Smooth muscle cell (in vitro differentiated cells): ENCODE measurements around the gene ADAMTS2. TPM values are rescaled to one million over a fixed set of nuclear protein-coding genes. Genes with fewer than 3 reads are reported as not detected.

Source experiments
- DNase-seq: peaks from one replicate; lab custom pipeline; 2025; ENCODE audit not compliant: unreplicated experiment; lab: John Stamatoyannopoulos, UW
- H2AFZ ChIP-seq: fragments of 200-600 bp; sonication (generic); 2 replicates; pipeline ENCODE4 v1.6.0; 2016; ENCODE audit warnings: antibody characterized with exemption, low read depth, mild to moderate bottlenecking
- H3F3A ChIP-seq: fragments of 200-600 bp; sonication (generic); 2 replicates; pipeline ENCODE4 v1.6.0; 2017; ENCODE audit warnings: antibody characterized with exemption, low read depth
- H3K27ac ChIP-seq: fragments of 200-600 bp; sonication (generic); 2 replicates; pipeline ENCODE4 v1.5.1; 2016; ENCODE audit warnings: low read depth, mild to moderate bottlenecking
- H3K27me3 ChIP-seq: fragments of 200-600 bp; sonication (generic); 2 replicates; pipeline ENCODE4 v1.6.1; 2016; ENCODE audit warnings: low read depth, mild to moderate bottlenecking
- H3K36me3 ChIP-seq: fragments of 200-600 bp; sonication (generic); 2 replicates; pipeline ENCODE4 v1.5.1; 2016; ENCODE audit warnings: low read depth
- H3K4me1 ChIP-seq: fragments of 200-600 bp; sonication (generic); 2 replicates; pipeline ENCODE4 v1.5.1; 2016; ENCODE audit warnings: low read depth
- H3K4me2 ChIP-seq: fragments of 200-600 bp; sonication (generic); 2 replicates; pipeline ENCODE4 v1.6.0; 2016; ENCODE audit warnings: mild to moderate bottlenecking
- H3K4me3 ChIP-seq: fragments of 200-600 bp; sonication (generic); 2 replicates; pipeline ENCODE4 v1.5.1; 2016; ENCODE audit warnings: mild to moderate bottlenecking
- H3K79me2 ChIP-seq: fragments of 200-600 bp; sonication (generic); 2 replicates; pipeline ENCODE4 v1.6.0; 2016; ENCODE audit warnings: low read depth, mild to moderate bottlenecking
- H3K9ac ChIP-seq: fragments of 200-600 bp; sonication (generic); 2 replicates; pipeline ENCODE4 v1.6.0; 2016; ENCODE audit warnings: low read depth
- H3K9me3 ChIP-seq: fragments of 200-600 bp; sonication (generic); replicated peaks from 2 replicates; pipeline ENCODE4 v1.5.1; 2016; ENCODE audit warnings: low read depth
- H4K20me1 ChIP-seq: fragments of 200-600 bp; sonication (generic); 2 replicates; pipeline ENCODE4 v1.6.0; 2016; ENCODE audit warnings: low read depth
- WGBS: methylation state at CpG from one replicate; pipeline ENCODE4 v1.1.7; 2016; ENCODE audit warnings: low lambda C conversion rate; 5-methylcytosine and 5-hydroxymethylcytosine counted together
- polyA plus RNA-seq: library from polyadenylated mRNA; unstranded; fragments of >200 nt; fragmentation: Nextera tagmentation; extraction: Ambion mirVana; gene quantifications from 2 replicates; pipeline ENCODE4 v1.2.1, GENCODE V29; 2016
- total RNA-seq: library from RNA; depleted of rRNA; stranded (reverse); fragments of >200 nt; gene quantifications from 2 replicates; pipeline ENCODE4 v1.2.3, GENCODE V29; 2014
- TF ChIP-seq, protein P1 (sequence below): fragments of 200-600 bp; sonication (generic); IDR thresholded peaks from 2 replicates; pipeline ENCODE4 v1.5.1; 2017; ENCODE audit warnings: borderline replicate concordance, mild to moderate bottlenecking, antibody characterized with exemption; ENCODE audit not compliant: insufficient read depth, poor library complexity, severe bottlenecking

The ADAMTS2 gene
- total and polyA plus RNA-seq, 2 experiments from 2014 or later, result 22.8 to 37.5 TPM

DNA sequence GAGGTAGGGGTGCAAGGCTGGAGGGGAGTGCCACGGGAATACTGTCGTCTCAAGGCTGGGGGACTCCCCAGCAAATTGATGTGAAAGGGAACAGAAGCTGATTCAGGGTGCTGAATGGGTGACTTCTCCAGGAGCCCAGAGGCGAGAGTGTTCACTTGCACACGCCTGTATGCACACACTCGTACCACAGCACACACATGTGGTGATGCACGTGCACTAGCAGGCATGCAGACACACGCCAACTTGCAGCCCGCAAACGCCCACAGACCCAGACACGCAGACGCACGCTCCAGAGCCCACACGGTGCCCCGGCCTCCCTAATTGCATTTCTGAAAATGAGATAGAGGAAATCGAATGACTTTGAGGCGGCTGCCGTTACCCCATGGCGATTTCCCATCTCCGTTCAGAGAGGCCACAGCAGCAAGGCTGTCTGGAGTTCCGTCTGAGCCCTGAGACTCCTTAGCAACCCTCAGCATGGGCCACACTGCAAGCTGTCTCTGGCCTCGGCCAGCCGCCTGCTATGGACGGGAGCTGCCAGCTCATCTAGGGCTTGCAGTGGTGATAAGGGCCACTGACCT lies 9.1 kb upstream of the ADAMTS2 start:
- Histone ChIP-seq H3K4me3 (no peak overlapping the region), H4K20me1 (no peaks in the 10 kb centered on the region), H3K27ac (no peak overlapping the region), H3F3A (no peaks in the 10 kb centered on the region), H3K9me3 (no peaks in the 10 kb centered on the region), H3K4me2 (no peak overlapping the region), H3K36me3 (no peaks in the 10 kb centered on the region), H3K79me2 (no peaks in the 10 kb centered on the region), H3K4me1 (no peaks in the 10 kb centered on the region), H3K9ac (no peak overlapping the region), H2AFZ (no peak overlapping the region), H3K27me3 (no peaks in the 10 kb centered on the region)
- no peak for DNase-seq
- 71% methylated on average over 23 of the region's 23 CpGs for WGBS
- TF ChIP-seq, protein P1, sequence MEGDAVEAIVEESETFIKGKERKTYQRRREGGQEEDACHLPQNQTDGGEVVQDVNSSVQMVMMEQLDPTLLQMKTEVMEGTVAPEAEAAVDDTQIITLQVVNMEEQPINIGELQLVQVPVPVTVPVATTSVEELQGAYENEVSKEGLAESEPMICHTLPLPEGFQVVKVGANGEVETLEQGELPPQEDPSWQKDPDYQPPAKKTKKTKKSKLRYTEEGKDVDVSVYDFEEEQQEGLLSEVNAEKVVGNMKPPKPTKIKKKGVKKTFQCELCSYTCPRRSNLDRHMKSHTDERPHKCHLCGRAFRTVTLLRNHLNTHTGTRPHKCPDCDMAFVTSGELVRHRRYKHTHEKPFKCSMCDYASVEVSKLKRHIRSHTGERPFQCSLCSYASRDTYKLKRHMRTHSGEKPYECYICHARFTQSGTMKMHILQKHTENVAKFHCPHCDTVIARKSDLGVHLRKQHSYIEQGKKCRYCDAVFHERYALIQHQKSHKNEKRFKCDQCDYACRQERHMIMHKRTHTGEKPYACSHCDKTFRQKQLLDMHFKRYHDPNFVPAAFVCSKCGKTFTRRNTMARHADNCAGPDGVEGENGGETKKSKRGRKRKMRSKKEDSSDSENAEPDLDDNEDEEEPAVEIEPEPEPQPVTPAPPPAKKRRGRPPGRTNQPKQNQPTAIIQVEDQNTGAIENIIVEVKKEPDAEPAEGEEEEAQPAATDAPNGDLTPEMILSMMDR, result no peak

DNA sequence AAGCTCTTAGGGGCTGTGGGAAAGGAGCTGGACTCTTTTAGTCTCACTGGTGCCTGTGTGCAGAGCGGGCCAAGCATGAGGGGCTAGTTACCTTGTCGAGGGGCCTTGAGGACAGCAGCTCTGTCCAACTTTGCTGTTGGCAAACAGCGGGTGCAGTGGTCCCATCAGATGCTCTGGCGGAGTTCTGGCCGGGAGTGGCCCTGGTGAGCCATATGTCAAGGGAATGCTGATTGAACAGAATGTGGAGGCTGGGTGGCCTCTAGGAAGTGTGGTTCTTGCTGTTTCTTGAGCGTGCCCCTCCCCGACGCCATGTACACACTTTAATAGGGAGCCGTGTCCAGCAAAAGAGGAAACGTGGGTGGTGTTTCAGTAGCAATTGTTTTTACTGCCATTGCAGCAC lies 3.6 kb upstream of the ADAMTS2 start:
- no peaks in the 10 kb centered on the region for H3K4me1 ChIP-seq
- H3K4me3 ChIP-seq, result no peak overlapping the region
- no peak for DNase-seq
- no peak overlapping the region for H2AFZ ChIP-seq
- H3K4me2 ChIP-seq, result no peak overlapping the region
- no peak overlapping the region for H3K27ac ChIP-seq
- 81% methylated on average over 10 of the region's 10 CpGs for WGBS
- H3K9ac ChIP-seq, result no peak overlapping the region
- no peaks in the 10 kb centered on the region for H3K9me3 ChIP-seq
- no peaks in the 10 kb centered on the region for H3F3A ChIP-seq
- H3K79me2 ChIP-seq, result no peaks in the 10 kb centered on the region
- peaks cover 4% of the 10 kb centered on the region for H3K27me3 ChIP-seq
- H3K36me3 ChIP-seq, result no peaks in the 10 kb centered on the region
- TF ChIP-seq, protein P1, result no peak
- peaks cover under 1% of the 10 kb centered on the region for H4K20me1 ChIP-seq

DNA sequence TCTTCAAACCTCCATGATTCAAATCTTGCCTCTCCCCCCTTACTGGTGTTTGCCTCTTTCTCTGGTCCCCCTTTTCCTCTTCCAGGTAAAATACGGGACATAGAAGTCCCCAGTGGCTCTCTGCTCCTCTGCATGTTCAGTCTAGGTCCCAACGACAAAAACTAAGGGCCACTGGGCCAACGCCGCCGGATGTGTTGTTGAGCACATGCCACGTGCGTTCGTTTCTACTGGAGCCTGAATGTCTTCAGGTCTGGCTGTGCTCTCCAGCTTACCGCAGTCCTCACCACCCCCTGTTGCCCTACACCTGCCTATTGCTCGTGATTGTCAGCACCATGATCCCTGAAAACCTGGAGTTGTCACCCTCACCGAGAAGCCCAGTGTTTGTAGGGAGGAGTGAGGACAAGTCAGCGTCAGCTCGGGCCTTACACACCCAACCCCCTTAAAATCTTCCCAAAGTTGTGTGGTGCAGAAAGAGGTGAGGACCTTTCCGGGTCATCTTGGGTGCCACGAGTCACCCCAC lies 2.8 kb upstream of the ADAMTS2 start:
- peaks cover 8% of the 10 kb centered on the region for H4K20me1 ChIP-seq
- no peaks in the 10 kb centered on the region for H3K79me2 ChIP-seq
- peaks cover 7% of the 10 kb centered on the region for H3K4me1 ChIP-seq
- H3K9ac ChIP-seq, result no peak overlapping the region
- TF ChIP-seq, protein P1, result no peak
- no peak overlapping the region for H3K4me3 ChIP-seq
- no peak for DNase-seq
- H2AFZ ChIP-seq, result no peak overlapping the region
- H3K4me2 ChIP-seq, result no peak overlapping the region
- no peak overlapping the region for H3K27ac ChIP-seq
- WGBS, result 91% methylated on average over 15 of the region's 15 CpGs
- H3K27me3 ChIP-seq, result peaks cover 12% of the 10 kb centered on the region
- no peaks in the 10 kb centered on the region for H3K9me3 ChIP-seq
- no peaks in the 10 kb centered on the region for H3F3A ChIP-seq
- no peaks in the 10 kb centered on the region for H3K36me3 ChIP-seq

DNA sequence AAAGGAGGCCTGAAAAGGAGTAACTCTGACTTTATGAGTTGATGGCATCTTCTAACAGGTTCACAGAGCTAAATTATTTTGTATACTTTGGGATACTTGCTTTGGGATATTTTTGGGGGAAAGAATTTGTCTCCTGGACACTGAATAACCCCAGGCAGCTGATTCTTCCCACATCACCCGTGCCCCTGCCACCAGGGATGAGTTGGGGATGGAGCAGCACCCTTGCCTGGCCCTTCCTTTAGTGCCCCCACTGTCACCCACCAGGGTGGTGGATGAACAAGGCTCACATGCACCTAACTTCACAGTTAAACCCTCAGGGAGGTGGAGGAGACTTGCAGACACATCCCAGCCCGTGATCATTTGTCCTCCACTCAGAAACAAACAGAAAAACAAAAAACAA lies 2.3 kb upstream of the ADAMTS2 start:
- H3K4me2 ChIP-seq, result no peak overlapping the region
- no peak overlapping the region for H3K27ac ChIP-seq
- DNase-seq, result no peak
- H3K9ac ChIP-seq, result no peak overlapping the region
- peaks cover 13% of the 10 kb centered on the region for H4K20me1 ChIP-seq
- no peak overlapping the region for H3K4me3 ChIP-seq
- 95% methylated on average over 2 of the region's 2 CpGs for WGBS
- no peaks in the 10 kb centered on the region for H3F3A ChIP-seq
- H2AFZ ChIP-seq, result no peak overlapping the region
- peaks cover 17% of the 10 kb centered on the region for H3K27me3 ChIP-seq
- TF ChIP-seq, protein P1, result no peak
- H3K4me1 ChIP-seq, result peaks cover 12% of the 10 kb centered on the region
- no peaks in the 10 kb centered on the region for H3K36me3 ChIP-seq
- H3K79me2 ChIP-seq, result no peaks in the 10 kb centered on the region
- H3K9me3 ChIP-seq, result no peaks in the 10 kb centered on the region
